Fibroblast of skin of abdomen (primary cell): ENCODE results near the gene CFAP73.
A peak's percentile ranks its signal among the peaks of the same experiment; 100 is the strongest.

Experiments used
- DNase-seq: peaks from one replicate; pipeline ENCODE4 v3.0.0-alpha.2; 2013

The CFAP73 gene

DNA sequence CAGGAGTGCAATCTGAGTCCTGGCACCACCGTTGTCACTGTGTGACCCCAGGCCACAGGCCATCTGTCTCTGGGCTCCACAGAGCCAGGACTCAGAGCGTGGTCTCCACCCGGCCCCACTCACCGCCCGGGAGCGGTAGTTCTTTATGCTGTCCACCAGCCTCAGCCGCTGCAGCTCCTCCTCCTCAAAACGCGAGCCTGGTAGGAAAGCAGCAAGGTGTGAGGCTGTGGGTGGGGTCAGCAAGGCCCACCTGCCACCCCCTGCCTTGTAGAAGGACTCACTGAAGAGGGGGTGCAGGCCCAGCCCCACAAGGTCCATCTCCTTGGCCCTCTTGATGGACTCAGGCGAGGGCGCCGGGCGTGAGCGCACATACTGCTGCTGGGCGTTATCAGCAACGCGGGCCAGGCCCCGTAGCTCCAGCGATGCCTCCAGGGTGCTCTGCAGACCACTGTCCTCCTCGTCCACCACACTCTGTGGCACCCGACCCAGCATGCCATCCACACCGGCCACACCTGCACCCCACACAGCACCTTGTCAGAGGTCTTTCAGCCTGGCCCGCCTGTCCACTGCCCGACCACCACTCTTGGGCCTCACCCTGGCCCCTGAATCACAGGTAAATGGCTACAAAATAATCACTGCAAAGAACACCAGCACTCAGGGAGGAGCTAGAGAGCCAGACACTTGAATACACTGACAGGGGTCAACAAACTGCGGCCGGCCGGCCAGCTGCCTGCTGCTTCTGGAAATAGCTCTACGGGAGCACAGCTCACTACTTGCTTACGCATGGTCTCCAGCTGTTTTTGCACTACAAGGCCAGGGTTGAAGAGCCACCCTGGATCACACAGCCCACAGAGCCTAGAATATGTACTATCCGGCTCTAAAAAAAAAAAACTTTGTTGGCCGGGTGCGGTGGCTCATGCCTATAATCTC lies 16.3 kb downstream of the CFAP73 start:
- DNase-seq, result no peak

DNA sequence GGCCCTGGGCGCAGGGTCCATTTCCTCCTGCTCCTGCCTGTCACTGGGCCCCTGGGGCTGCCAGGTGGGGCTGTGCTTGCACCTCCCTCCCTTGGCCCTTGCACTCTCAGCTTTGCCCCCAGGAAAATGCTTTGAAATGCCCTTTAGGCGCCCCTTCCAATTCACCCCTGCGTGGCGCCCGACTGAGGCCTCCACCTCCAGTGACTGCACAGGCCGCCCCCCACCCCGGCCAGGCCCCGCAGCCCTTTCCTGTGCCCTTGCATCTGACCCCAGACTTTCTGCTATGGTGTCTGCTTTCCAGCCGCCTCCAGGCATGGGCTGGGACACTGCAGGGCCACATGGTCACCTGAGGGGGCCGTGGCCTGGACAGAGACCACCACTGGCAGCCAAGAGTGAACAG lies 18.3 kb downstream of the CFAP73 start:
- DNase-seq, result no peak

DNA sequence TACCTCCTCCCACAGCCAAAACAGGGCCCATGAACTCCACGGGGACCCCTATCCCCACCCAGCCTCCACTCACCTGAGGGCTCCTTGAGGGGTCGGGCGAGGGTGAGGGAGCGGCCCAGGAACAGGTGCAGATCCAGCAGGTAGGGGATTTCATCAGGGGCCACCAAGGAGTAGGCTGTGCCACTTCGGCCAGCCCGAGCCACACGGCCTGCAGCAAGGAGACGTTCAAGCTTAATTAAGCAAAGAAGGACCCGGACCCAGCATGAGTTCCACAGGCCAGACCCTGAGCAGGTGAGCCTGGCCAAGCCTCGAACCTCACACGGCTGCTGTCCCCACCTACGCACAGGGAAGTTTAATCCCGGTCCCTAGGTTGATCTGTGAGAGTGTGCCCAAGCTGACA lies 20.2 kb downstream of the CFAP73 start:
- DNase-seq, result no peak

DNA sequence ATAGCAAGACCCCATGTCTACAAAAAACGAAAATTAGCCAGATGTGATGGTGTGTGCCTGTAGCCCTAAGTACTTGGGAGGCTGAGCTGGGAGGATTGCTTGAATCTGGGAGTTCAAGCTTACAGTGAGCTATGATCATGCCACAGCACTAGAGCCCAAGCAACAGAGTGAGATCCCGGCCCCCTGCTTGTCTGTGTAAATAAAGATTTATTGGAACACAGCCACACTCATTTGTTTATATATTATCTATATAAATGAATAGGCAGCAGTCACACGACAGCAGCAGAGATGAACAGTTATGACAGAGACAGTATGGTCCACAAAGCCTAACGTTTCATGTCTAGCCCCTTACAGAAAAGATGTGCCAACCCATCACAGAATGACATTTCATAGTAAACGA lies 20.9 kb downstream of the CFAP73 start:
- no peak for DNase-seq

DNA sequence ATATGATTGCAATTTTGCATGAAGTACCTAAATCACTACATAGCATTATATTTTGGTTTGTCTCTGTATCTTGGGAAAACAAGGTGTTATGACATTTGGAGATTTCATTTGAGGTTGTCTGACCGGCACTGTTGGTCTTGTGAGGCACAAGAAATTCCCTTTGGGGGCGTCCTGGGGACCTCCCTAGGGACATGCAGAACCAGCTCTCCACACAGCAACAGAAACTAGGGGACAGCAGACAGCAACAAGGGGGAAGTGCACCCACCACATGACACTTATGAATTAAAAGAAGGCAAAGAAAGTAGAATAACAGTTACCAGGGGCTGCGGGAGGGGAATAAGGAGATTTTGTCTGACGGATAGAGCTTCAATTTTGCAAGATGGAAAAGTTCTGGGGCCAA lies 21.4 kb downstream of the CFAP73 start:
- no peak for DNase-seq

DNA sequence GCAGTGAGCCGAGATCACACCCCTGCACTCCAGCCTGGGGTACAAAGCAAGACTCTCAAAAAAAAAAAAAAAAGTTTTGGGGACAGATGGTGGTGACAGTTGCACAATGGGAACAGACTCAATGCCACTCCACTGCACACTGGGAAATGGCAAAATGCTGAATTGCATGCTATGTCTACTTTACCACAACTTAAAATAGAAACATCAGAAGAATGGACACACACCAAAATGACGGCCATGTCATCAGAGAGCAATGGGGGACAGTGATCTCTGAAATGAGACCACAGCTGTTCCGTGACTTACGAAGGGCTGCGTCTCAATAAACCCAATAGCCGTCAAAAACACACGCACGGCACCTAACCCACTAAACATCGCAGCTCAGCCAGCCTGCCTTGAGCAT lies 22.0 kb downstream of the CFAP73 start:
- no peak for DNase-seq

DNA sequence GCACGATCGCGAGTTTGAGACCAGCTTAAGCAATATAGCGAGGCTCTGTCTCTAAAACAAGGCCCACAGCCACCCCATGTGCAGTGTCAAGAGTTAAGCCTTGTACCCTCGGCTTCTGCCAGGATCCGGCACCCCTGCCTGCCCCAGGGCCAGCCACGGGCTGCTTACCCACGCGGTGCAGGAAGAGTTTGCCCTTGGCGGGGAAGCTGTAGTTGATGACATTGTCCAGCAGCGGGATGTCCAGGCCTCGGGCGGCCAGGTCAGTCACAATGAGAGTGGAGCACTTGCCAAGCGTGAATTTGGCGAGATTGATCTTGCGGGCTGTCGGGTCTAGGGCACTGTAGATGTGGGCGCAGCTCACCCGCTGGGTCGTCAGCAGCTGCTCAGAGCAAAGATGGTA lies 22.7 kb downstream of the CFAP73 start:
- DNase-seq, result no peak

DNA sequence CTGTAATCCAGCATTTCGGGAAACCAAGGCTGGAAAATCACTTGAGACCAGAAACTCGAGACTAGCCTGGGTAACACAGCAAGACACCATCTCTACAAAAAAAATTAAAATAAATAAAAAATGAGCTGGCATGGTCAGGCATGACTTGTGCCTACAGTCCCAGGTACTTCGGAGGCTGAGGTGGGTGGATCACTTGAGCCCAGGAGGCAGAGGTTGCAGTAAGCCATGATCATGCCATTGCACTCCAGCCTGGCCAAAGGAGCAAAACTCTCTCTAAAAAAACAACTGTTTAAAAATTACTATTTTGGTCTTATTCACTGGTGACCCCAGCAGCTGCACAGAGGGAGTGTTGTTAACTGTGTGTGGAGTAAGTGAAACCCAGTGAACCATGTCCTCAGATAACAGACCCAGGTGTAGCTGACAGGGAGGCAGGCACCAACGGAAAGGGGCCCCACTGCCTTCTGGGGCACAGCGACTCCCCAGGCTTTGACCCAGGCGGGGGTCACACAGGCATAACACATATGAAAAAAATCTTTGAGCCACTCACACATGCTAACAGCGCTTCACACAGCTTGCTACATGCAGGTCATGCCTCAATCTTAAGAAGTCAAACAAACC lies 23.7 kb downstream of the CFAP73 start:
- DNase-seq, result no peak

DNA sequence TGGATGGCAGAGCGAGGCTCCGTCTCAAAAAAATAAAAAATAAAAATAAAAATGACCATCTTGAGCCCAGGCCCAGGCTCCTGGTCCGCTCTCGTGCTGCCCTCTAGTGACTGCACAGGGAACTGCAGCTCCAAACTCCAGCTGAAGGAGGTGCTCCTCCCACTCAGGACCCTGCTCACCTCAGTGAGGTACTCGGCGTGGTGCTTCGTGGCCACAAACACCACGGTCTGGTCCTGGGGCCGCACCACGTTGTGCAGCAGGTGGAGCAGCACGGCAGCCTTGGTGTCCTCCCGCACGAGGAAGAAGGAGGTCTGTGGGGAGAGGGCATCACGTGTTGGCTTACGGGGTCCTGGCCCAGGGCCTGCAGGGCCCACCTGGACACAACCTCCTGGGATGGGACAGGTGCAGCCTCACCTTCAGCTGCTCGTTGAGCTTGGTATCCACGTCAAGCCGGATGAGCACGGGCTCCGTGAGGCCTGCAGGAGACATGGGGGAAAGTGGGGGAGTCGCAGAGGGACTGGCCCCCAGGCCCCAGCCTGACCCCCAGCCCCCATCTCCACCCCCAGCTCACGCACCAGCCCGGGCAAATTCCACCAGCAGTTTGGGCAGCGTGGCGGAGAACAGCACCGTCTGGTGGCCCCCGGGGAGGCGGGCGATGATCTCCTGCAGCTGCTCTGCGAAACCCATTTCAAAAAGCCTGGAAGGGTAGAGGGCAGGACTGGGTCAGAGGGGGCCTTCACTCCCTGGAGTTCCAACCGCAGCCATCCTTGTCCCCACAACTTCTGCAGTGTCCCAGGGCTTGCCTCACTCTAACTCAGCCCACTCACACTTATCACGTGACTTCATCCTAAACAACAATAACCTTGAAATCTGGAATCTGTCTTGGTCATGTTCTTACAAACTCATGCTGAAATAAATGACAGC lies 25.2 kb downstream of the CFAP73 start:
- DNase-seq, result peak; percentile 50

DNA sequence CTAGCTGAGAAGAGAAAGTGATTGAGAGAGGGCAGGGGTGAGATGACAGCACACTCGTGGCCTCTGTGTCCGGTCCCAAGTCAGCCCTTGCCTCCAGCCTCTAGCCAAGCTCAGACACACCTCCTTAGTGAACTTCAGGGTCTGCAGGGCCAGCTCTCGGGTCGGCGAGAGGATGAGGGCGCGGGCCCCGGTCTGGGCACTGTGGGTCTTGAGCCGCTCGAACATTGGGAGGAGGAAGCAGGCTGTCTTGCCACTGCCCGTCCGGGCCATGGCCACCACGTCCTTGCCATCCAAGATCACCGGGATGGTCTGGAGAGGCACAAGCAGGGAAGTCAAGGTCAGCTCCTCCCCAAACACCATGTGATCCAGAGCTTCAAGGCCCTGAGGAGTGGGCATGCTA lies 29.5 kb downstream of the CFAP73 start:
- DNase-seq, result no peak

DNA sequence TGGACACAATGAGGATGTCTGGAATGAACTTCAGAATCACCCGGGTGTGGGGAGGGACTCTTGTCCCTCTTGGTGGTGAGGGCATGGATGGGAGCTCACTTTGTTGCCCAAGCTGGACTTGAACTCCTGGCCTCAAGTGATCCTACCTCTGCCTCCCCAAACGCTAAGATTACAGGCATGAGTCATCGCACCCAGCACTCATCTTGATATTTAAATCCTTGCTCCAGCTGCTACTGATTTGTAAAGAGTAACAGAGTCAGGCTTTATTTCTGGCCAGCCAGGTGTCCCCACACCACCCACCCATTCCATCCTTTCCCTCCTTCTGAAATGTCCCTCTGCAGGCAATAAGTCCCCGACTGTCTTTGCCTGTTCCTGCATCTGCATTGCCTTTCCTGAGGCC lies 30.8 kb downstream of the CFAP73 start:
- no peak for DNase-seq

DNA sequence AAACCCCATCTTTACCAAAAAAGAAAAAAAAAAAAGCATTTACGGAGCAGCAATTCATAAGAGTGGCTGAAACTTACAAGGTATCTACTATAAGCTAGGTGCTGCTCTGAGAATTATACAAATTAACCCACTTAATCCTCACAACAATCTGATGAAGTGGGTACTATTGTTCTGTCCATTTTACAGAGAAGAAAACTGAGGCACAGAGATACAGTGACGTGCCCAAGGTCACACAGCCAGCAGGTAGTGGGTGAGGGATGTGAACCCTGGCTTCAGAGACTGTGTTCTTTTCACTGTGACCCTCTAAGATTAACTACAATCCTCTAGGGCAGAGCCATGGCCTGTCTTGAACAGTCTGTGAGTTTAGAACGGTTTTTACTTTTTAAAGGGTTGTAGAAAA lies 32.5 kb downstream of the CFAP73 start:
- no peak for DNase-seq

DNA sequence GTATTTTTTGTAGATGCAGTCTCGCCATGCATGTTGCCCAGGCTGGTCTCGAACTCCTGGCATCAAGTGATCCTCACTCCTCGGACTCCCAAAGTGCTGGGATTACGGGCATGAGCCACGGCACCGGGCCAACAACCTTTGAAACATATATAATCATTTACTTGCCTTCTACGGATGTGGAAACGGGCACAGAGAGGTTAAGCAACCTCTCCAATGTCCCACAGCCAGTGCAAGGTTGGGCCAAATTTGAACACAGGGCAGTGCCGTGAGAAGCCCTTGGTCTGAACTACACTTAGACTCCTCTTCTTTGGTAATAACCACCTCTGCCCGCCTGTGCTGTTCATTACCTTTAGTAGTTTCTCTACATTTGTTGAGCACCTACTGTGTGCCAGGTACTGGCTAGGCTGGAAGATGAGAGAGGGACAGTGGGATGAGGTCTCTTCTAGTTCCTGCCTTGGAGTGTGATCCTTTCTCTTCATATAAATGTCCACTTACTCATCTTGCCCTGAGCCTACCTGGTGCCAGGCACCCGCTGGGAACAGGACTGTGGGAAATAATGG lies 33.6 kb downstream of the CFAP73 start:
- DNase-seq, result no peak

DNA sequence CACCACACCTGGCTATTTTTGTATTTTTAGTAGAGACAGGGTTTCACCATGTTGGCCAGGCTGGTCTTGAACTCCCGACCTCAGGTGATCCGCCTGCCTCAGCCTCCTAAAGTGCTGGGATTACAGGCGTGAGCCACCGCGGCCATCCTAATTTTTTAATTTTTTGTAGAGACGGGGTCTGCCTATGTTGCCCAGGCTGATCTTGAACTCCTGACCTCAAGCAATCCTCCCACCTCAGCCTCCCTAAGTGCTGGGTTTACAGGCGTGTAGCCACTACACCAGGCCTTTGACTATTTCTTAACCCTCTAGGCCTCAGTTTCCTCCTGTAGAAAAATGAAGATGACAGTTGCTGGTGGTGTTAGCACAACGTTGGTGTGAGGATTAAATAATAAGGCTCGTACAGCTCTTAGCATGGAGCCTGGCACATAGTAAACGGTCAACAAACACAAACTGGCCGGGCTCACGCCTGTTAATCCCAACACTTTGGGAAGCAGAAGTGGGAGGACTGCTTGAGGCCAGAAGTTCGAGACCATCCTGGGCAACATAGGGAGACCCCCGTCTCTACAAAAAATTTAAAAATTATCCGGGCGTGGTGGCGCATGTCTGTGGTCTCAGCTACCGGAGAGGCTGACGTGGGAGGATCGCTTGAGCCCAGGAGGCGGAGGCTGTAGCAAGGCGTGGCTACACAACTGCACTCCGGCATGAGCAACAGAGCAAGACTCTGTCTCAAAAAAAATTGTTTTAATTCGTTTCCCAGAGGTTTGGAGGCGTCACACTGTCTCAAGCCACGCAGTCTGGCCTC lies 34.8 kb downstream of the CFAP73 start:
- no peak for DNase-seq

DNA sequence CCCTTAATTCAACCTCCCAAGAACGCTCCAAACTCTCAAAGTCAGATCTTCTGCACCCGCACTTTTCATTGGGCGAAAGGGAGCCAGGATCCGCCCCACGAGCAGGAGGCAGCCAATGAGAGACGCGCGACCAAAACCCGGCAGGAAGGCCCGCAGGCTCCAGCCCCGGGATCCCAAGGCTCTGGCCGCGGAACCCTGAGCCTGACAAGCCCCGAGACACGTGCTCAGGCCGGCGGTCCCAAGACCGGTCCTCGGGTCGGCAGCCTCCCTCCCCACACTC lies 35.3 kb downstream of the CFAP73 start:
- DNase-seq, result peak; percentile 89

DNA sequence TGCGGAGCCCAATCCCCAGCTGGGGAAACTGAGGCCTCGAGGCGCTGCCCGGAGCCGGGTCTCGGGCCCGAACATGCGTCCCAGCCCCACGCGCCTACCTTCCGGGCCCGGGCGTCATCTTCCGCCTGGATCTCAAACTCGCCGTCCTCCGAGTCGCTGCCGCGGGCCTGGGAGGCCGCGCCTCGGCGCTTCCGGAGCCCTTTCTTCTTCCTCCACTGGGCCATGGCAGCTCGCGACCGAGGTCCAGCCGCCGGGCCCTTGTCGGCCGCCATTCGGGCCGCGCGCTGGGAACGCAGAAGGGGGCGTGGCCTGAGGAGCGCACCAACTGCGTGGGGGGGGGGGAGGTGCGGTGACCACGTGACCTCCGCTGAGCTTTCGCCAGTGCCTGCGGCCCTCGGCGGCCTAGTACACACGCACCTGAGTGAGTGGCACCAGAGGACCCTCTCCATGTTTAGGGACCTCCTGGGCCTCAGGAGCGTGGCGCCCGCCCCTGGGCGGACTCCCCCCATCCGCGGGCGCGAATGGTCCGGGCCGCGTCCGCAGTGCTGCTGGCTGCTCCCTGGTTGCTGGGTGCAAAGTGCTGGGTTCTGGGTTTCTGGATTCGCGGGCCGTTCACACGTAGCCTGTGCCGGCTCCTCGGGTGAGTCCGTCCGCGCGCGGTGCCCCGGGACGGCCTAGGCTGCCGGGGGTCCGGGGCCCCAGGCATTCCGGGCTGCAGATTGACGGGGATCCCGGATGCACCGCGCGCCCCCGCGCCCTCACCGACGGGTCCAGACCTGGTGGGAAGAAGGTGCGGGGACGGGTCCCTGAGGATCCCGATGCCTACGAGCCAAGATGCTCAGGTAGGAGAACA lies 35.9 kb downstream of the CFAP73 start, which contains the start of the genes DDX54 and RITA1:
Gene DDX54 (minus strand): TSS at position 299 of the 853 bp plus-strand sequence. CDS start 27 bp downstream, at position 272.
Gene RITA1 (plus strand): TSS at position 542 of the 853 bp plus-strand sequence. CDS start 1,026 bp downstream, outside the sequence.
- DNase-seq, result peak; percentile 67

DNA sequence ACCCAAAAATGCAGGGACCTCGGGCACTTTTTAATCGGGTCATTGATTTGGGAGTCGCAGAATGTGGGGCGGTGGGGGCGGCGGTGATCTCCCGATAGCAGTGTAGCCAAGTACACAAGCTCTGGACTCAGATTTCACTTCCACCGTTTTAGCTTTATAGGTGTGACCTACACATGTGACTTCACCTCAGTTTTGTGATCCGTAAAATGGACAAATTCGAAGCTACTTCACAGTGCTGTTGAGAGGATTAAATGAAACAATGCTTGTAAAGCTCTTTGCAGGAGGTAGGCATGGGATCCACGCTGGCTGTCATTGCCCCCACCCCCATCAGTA lies 36.5 kb downstream of the CFAP73 start:
- DNase-seq, result no peak

DNA sequence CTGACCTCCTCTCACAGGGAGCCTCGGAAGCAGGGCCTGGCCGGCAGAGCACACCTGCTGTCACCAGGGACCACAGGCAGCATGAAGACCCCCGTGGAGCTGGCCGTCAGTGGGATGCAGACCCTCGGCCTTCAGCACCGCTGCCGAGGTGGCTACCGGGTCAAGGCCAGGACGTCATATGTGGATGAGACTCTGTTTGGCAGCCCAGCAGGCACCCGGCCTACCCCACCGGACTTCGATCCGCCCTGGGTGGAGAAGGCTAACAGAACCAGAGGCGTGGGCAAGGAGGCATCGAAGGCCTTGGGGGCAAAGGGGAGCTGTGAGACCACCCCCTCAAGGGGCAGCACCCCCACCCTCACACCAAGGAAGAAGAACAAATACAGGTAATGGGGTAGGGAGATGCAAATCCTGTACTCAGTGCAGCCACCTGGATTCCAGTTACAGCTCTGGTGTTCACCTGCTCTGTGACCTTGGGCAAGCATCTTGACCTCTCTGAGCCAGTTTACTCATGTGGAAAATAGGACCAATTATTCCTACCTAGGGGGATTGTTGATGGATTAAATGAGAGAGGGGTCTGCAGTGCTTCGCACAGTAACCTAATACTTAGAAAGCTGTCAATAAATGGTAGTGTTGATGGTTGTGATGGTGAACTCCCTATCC lies 37.3 kb downstream of the CFAP73 start:
- DNase-seq, result no peak

DNA sequence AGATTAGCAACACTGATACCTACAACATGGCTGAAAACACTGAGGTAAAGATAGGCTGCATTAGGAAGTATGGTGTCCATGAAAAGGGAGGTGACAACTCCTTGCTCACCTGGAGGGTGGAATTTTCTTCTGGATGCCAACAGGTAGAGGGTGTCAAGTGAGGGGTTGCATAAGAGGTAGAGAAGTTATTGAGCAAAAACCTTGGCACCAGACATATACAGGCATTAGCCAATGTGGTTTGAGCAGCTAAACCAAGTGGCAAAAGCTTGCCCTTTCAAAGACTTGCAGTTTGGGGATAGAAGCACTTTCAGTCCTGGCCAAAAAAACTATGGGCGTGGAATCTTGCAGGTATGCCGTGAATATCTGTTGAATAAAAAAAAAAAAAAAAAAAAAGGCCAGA lies 39.8 kb downstream of the CFAP73 start:
- no peak for DNase-seq

DNA sequence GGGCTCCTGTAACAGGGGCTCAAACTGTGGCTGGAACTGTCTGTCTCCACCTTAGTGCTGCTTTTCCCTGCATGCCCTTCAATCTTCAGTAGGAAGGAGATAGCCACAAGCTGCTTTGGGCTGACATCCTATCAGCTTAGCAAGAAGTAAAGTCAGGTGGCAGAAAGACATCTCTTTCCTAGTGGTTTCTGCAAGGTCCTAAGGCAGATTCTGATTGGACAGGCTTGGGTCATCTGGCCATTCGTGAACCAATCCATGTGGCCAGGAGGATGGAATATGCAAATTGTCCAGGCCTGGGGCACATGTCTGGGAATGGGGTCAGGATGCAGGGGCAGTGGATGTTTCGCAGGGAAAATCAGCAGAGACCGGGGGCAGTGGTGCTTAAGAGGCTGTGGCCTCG lies 41.2 kb downstream of the CFAP73 start:
- no peak for DNase-seq

DNA sequence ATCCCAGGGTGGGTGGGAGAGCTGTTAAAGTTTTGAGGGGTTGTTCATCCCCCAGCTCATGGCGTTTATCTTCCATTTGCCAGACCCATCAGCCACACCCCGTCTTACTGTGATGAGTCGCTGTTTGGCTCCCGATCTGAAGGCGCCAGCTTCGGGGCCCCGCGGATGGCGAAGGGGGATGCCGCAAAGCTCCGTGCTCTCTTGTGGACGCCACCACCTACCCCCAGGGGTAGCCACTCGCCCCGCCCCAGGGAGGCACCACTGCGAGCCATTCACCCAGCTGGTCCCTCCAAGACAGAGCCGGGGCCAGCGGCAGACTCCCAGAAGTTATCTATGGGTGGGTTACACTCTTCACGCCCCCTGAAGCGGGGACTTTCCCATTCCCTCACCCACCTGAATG lies 41.7 kb downstream of the CFAP73 start:
- no peak for DNase-seq
